Hepatocyte (in vitro differentiated cells): Measurements from ENCODE around the gene VCL. TPM values are rescaled to one million over a fixed set of nuclear protein-coding genes. Genes with fewer than 3 reads are reported as not detected.
"Not testable (repeated sequence)": the region's sequence is repeated elsewhere in the genome, so short reads cannot be mapped to it uniquely, and the experiment has no call there.

Experiments
- DNase-seq: peaks from one replicate; pipeline ENCODE4 v3.0.0-alpha.2; 2016; ENCODE audit warnings: low spot score
- H2AFZ ChIP-seq: fragments of 200-600 bp; sonication (generic); 2 replicates; pipeline ENCODE4 v1.6.0; 2016; ENCODE audit warnings: antibody characterized with exemption, mild to moderate bottlenecking
- H3K27ac ChIP-seq: fragments of 200-600 bp; sonication (generic); 2 replicates; pipeline ENCODE4 v1.5.1; 2016; ENCODE audit warnings: mild to moderate bottlenecking
- H3K27me3 ChIP-seq: fragments of 200-600 bp; sonication (generic); 2 replicates; pipeline ENCODE4 v1.6.1; 2016
- H3K36me3 ChIP-seq: fragments of 200-600 bp; sonication (generic); replicated peaks from 2 replicates; pipeline ENCODE4 v1.5.1; 2016; ENCODE audit warnings: low read depth; ENCODE audit not compliant: insufficient read depth
- H3K4me1 ChIP-seq: fragments of 200-600 bp; sonication (generic); 2 replicates; pipeline ENCODE4 v1.5.1; 2016; ENCODE audit warnings: mild to moderate bottlenecking, moderate library complexity; ENCODE audit not compliant: insufficient read depth
- H3K4me2 ChIP-seq: fragments of 200-600 bp; sonication (generic); 2 replicates; pipeline ENCODE4 v1.6.0; 2016
- H3K4me3 ChIP-seq: fragments of 200-600 bp; sonication (generic); 2 replicates; pipeline ENCODE4 v1.5.1; 2016; ENCODE audit warnings: mild to moderate bottlenecking
- H3K79me2 ChIP-seq: fragments of 200-600 bp; sonication (generic); 2 replicates; pipeline ENCODE4 v1.6.0; 2017; ENCODE audit warnings: mild to moderate bottlenecking
- H3K9me2 ChIP-seq: fragments of 200-600 bp; sonication (generic); replicated peaks from 2 replicates; pipeline ENCODE4 v1.6.0; 2017; ENCODE audit warnings: mild to moderate bottlenecking; ENCODE audit not compliant: insufficient read depth
- H3K9me3 ChIP-seq: fragments of 200-600 bp; sonication (generic); 2 replicates; pipeline ENCODE4 v1.5.1; 2016; ENCODE audit warnings: low read depth, mild to moderate bottlenecking
- H4K20me1 ChIP-seq: fragments of 200-600 bp; sonication (generic); 2 replicates; pipeline ENCODE4 v1.6.0; 2016; ENCODE audit warnings: mild to moderate bottlenecking; ENCODE audit not compliant: insufficient read depth, poor library complexity, severe bottlenecking
- CTCF ChIP-seq: fragments of 200-600 bp; sonication (generic); IDR thresholded peaks from 2 replicates; pipeline ENCODE4 v1.5.1; 2016; ENCODE audit warnings: antibody characterized with exemption, mild to moderate bottlenecking; ENCODE audit not compliant: poor library complexity
- EZH2 ChIP-seq: fragments of 200-600 bp; sonication (generic); IDR thresholded peaks from 2 replicates; pipeline ENCODE4 v1.6.1; 2016; ENCODE audit warnings: antibody characterized with exemption, mild to moderate bottlenecking, borderline replicate concordance
- EZH2phosphoT487 ChIP-seq: fragments of 200-600 bp; sonication (generic); IDR thresholded peaks from one replicate; pipeline ENCODE4 v1.6.1; 2018; ENCODE audit warnings: antibody characterized with exemption, mild to moderate bottlenecking, low read depth, moderate library complexity; ENCODE audit not compliant: unreplicated experiment, severe bottlenecking
- whole genome bisulfite sequencing: methylation state at CpG from one replicate; pipeline ENCODE4 v1.1.6; 2016; ENCODE audit warnings: low lambda C conversion rate; ENCODE audit errors: missing lambda C conversion rate; 5-methylcytosine and 5-hydroxymethylcytosine counted together
- polyA plus RNA-seq: library from polyadenylated mRNA; unstranded; fragments of >200 nt; fragmentation: Nextera tagmentation; extraction: Ambion mirVana; gene quantifications from 2 replicates; pipeline ENCODE4 v1.2.1, GENCODE V29; 2016
- total RNA-seq: library from RNA; depleted of rRNA; stranded (reverse); fragments of >200 nt; gene quantifications from 2 replicates; pipeline ENCODE4 v1.2.3, GENCODE V29; 2014

Gene VCL
- total and polyA plus RNA-seq, 2 experiments from 2014 or later, result 60.8 to 93.4 TPM

- Histone ChIP-seq H3K27me3 (no peaks in the 10 kb centered on the region), H3K4me1 (no peaks in the 10 kb centered on the region), H3K4me2 (no peak overlapping the region), H3K4me3 (no peak overlapping the region), H3K9me2 (no peaks in the 10 kb centered on the region), H2AFZ (no peak overlapping the region), H3K36me3 (peaks cover 4% of the 10 kb centered on the region), H4K20me1 (no peaks in the 10 kb centered on the region), H3K27ac (no peak overlapping the region), H3K9me3 (no peaks in the 10 kb centered on the region), H3K79me2 (peaks cover 36% of the 10 kb centered on the region)
- DNase-seq, result no peak
- no peak for TF ChIP-seq EZH2phosphoT487
- TF ChIP-seq EZH2, result no peak
- TF ChIP-seq CTCF, result no peak
- WGBS, result 95% methylated on average over 5 of the region's 5 CpGs
Observed at GRCh38 chr10:74137992-74138391, 140.1 kb downstream of the VCL start.

- not testable (repeated sequence) for H3K36me3 ChIP-seq
Observed at GRCh38 chr10:74138596-74138995, 140.7 kb downstream of the VCL start.

GRCh38 chr10:74139981-74140380, 142.1 kb downstream of the VCL start:
- no peak for TF ChIP-seq CTCF
- TF ChIP-seq EZH2phosphoT487, result no peak
- TF ChIP-seq EZH2, result no peak
- no peak for DNase-seq
- Histone ChIP-seq H3K4me1 (no peaks in the 10 kb centered on the region), H3K79me2 (peaks cover 51% of the 10 kb centered on the region), H4K20me1 (no peaks in the 10 kb centered on the region), H3K9me3 (no peaks in the 10 kb centered on the region), H3K27ac (no peak overlapping the region), H3K4me3 (no peak overlapping the region), H3K27me3 (no peaks in the 10 kb centered on the region), H3K4me2 (no peak overlapping the region), H3K36me3 (peaks cover 2% of the 10 kb centered on the region), H2AFZ (no peak overlapping the region), H3K9me2 (no peaks in the 10 kb centered on the region)
- WGBS, result 98% methylated on average over 17 of the region's 18 CpGs

More at GRCh38 chr10:74138596-74138995, 140.7 kb downstream of the VCL start:
- WGBS, result 98% methylated on average over 5 of the region's 5 CpGs
- not testable (repeated sequence) for H3K27me3 ChIP-seq, H3K9me2 ChIP-seq, H3K9me3 ChIP-seq, H3K4me2 ChIP-seq, H2AFZ ChIP-seq, DNase-seq, H3K4me1 ChIP-seq, H3K4me3 ChIP-seq, H4K20me1 ChIP-seq, H3K27ac ChIP-seq
- H3K79me2 ChIP-seq, result peaks cover 42% of the 10 kb centered on the region

GRCh38 chr10:74140553-74140952, 142.6 kb downstream of the VCL start:
- Histone ChIP-seq H3K27ac (no peak overlapping the region), H3K36me3 (no peaks in the 10 kb centered on the region), H3K4me1 (no peaks in the 10 kb centered on the region), H3K4me3 (no peak overlapping the region), H2AFZ (no peak overlapping the region), H4K20me1 (no peaks in the 10 kb centered on the region), H3K9me2 (no peaks in the 10 kb centered on the region), H3K4me2 (no peak overlapping the region), H3K27me3 (no peaks in the 10 kb centered on the region), H3K79me2 (peaks cover 53% of the 10 kb centered on the region), H3K9me3 (no peaks in the 10 kb centered on the region)
- WGBS, result 92% methylated on average over 2 of the region's 2 CpGs
- no peak for TF ChIP-seq CTCF
- TF ChIP-seq EZH2, result no peak
- TF ChIP-seq EZH2phosphoT487, result no peak
- no peak for DNase-seq
